T-helper 17 cell (primary cell): ENCODE measurements around the gene OSBPL10. TPM values are rescaled to one million over a fixed set of nuclear protein-coding genes. Genes with fewer than 3 reads are reported as not detected.
A peak's percentile ranks its signal among the peaks of the same experiment; 100 is the strongest.

Experiments used
- ATAC-seq: fragments of 150-1000 bp; cut with Tn5 transposase; 2 replicates; pipeline ENCODE4 v1.10.0; 2021; ENCODE audit warnings: mild to moderate bottlenecking, moderate library complexity
- DNase-seq, 3 donors: peaks; one replicate each; pipeline versions ENCODE4 v3.0.0 to v3.0.0-alpha.2; 2020 to 2021
- H3K9me3 ChIP-seq: one replicate; pipeline ENCODE4 v1.7.0; 2013; ENCODE audit warnings: low read length, mild to moderate bottlenecking; ENCODE audit not compliant: control insufficient read depth, poor library complexity, severe bottlenecking
- H3K27ac Mint-ChIP-seq: one replicate; pipeline ENCODE4 v1.8.0; 2022; ENCODE audit warnings: mild to moderate bottlenecking, moderate library complexity, mixed read lengths
- H3K27me3 Mint-ChIP-seq: one replicate; pipeline ENCODE4 v1.8.0; 2022; ENCODE audit warnings: mixed read lengths
- H3K36me3 Mint-ChIP-seq: one replicate; pipeline ENCODE4 v1.8.0; 2022; ENCODE audit warnings: low read depth, mixed read lengths
- H3K4me1 Mint-ChIP-seq: one replicate; pipeline ENCODE4 v1.8.0; 2022; ENCODE audit warnings: mild to moderate bottlenecking, mixed read lengths
- H3K4me3 Mint-ChIP-seq: one replicate; pipeline ENCODE4 v1.8.0; 2022; ENCODE audit warnings: mild to moderate bottlenecking, moderate library complexity, mixed read lengths
- total RNA-seq, 4 donors: library from RNA in 2 of 4; stranded (reverse) in 2 of 4; gene quantifications; one replicate each; pipeline ENCODE4 v1.2.3 and lab custom pipeline; 2022 to 2026

The OSBPL10 gene
- total RNA-seq, 2 donors from 2014 or later = 8.5 TPM; not detected in 1

DNA sequence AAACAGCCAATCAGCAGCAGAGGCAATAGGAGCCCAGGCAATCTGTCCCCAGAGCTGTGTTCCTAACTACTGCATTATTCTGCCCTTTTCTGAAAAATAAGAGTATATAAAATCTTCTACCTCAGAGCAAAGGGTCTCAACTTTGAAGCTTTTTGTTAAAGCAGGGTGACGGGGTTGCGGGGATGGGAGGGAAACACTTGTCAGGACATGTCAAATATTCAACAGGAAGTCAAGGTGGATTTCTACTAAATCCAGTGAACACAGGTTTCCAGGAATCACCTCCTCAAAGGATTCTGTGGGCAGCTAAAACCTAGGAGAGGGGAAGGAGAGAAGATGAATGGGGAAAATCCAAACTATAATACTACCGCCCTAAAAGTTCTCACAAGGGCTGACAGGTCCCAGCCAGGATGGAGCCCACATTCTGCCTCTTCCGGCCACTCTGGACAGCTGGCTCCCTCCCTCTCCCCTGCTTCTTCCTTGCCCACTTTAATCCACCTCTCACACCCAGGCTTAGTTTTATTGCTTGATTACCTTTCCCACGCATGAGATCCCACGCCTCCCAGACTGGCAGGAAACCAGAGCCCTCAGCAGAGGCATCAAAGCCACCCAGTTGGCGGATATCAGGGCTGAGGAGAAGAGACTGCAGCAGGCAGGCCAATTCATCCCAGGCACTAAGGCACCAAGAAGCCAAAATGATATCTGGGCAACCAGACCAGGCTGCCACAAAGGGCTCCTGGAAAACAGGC is 77.2 kb downstream of the OSBPL10 start:
- DNase-seq = no peak
- no peaks in the 10 kb centered on the region for H3K9me3 ChIP-seq
- H3K27me3 Mint-ChIP-seq = peaks cover 13% of the 10 kb centered on the region
- H3K4me1 Mint-ChIP-seq = peaks cover 13% of the 10 kb centered on the region
- no peaks in the 10 kb centered on the region for H3K36me3 Mint-ChIP-seq
- H3K27ac Mint-ChIP-seq = peak overlapping the region; percentile 61
- no peak overlapping the region for H3K4me3 Mint-ChIP-seq
- ATAC-seq = no peak

DNA sequence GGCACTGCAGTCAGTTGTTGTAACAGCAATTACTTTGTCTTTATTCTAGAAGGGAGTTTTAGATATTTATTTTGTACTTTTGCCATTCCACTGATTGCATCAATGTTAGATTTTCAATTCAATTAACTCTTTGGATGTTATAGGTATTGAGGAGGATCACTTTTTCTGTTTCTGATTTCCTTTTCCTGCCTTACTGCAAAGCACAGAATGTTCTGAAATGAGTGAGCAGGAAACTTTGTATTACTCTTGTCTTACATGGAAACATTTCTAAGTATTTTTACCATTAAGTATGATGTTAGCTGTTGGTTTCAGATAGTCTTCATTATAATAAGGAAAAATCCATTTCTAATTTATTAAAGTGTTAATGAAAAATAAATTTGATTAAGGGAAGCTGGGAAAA is 80.5 kb downstream of the OSBPL10 start:
- H3K27me3 Mint-ChIP-seq = peaks cover 26% of the 10 kb centered on the region
- no peak for ATAC-seq
- no peak overlapping the region for H3K4me3 Mint-ChIP-seq
- H3K9me3 ChIP-seq = no peaks in the 10 kb centered on the region
- H3K4me1 Mint-ChIP-seq = peaks cover 13% of the 10 kb centered on the region
- no peak for DNase-seq
- H3K36me3 Mint-ChIP-seq = no peaks in the 10 kb centered on the region
- no peak overlapping the region for H3K27ac Mint-ChIP-seq

DNA sequence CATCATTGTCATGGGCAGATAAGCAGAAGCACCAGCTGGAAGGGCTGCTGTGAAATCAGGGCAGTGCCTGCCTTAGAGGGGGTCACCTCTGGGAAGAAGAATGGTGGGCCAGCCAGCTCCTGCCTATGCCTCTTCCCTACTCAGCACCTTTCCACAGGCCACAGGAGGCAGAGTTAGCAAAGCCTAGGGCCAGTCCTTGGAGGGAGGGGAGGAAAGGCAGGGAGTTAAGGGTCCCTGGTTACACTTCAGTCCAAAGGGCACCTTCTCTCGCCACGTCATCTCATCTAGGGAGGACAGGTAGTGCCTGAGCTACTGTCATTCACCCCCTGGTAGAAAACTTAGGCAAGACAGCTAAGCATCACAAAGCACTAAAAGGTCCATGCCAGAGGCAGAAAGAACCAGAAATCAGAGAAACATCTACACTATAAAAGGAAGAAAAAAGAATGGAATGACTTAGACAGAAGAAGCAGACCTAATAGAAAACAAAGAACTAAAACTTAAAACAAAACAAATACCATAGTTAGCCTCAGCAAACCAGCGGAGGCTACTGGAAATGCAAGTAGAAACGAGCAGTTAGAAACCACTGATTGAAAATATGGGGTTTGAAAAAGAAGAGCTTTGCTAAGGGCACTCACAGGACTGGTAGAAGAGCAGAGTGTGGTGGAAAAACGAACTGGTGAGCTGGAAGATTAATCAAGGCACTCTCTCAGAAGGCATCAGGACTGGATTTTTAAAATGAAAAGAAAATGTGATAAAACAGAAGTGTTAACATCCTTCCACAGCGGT is 84.2 kb downstream of the OSBPL10 start:
- H3K9me3 ChIP-seq = no peaks in the 10 kb centered on the region
- no peak overlapping the region for H3K4me3 Mint-ChIP-seq
- DNase-seq = no peak
- no peak for ATAC-seq
- H3K4me1 Mint-ChIP-seq = peaks cover 10% of the 10 kb centered on the region
- H3K27me3 Mint-ChIP-seq = peaks cover 39% of the 10 kb centered on the region
- peaks cover 2% of the 10 kb centered on the region for H3K36me3 Mint-ChIP-seq
- H3K27ac Mint-ChIP-seq = no peak overlapping the region

DNA sequence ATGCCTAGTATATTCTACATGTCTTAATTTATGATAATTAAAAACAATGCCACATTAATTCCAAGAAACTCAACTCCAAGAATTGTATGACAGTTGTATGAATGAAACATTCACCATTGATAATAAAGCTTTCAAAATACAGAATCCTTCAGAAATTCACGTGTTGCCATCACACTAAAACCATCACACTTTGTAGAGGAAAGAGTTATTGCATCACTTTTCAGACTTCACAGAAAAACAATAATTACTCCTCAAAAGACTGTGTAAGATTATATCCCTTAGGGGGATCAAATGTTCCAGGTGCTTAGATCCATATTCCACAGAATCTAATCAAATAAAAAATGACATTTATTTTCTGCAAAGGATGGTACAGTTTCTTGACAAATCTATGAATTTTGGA is 85.0 kb downstream of the OSBPL10 start:
- no peaks in the 10 kb centered on the region for H3K9me3 ChIP-seq
- H3K36me3 Mint-ChIP-seq = peaks cover 3% of the 10 kb centered on the region
- H3K4me3 Mint-ChIP-seq = no peak overlapping the region
- DNase-seq (no peak), ATAC-seq (no peak)
- peaks cover 46% of the 10 kb centered on the region for H3K27me3 Mint-ChIP-seq
- H3K4me1 Mint-ChIP-seq = peaks cover 7% of the 10 kb centered on the region
- H3K27ac Mint-ChIP-seq = no peak overlapping the region

DNA sequence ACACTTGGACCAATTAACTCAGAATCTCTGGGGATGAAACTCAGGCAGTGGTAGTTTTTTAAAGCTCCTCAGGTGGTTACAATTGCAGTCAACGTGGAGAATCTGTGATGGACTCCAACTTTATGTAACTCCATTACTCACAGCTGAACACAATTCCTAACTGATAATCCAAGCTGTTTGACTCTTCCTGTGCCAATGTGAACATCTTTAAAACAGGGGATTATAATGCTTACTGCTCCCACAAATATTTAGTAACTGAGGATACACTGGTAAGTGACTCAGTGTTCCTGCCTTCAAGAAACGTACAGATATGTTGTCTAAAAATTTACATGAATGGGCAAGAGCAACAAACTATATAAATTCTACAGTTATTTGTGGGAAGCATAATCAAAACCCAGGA is 85.6 kb downstream of the OSBPL10 start:
- H3K4me3 Mint-ChIP-seq = no peak overlapping the region
- peaks cover 51% of the 10 kb centered on the region for H3K27me3 Mint-ChIP-seq
- H3K4me1 Mint-ChIP-seq = peaks cover 6% of the 10 kb centered on the region
- DNase-seq = no peak
- no peak for ATAC-seq
- no peak overlapping the region for H3K27ac Mint-ChIP-seq
- no peaks in the 10 kb centered on the region for H3K9me3 ChIP-seq
- H3K36me3 Mint-ChIP-seq = peaks cover 3% of the 10 kb centered on the region

DNA sequence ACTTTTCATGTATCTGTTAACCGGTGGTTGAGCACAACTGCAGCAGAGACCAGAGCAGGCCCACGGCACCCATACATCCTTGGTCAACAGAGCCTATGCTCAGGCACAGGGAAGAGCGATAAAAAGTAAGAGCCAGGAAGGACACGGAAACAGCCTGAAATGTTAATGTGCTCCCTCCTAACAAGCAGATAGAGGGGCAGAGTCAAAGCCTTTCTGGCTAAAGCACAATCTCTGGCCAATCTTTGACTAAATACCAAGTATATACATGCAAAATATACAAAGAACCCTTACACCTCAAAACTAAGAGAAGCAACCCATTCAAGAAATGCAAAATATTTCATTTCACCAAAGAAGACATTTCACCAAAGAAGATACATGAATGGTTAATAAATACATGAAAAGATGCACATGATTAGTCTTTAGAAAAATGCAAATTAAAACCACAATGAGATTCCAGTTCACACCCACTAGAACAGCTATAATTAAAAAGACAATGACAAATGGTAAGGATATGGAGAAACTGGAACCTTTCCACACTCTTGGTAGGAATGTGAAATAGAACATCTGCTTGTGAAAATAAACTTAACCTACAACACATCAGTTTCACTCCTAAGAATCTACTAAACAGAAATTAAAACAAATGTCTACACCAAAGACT is 88.0 kb downstream of the OSBPL10 start:
- Mint-ChIP-seq H3K27ac (no peak overlapping the region), H3K27me3 (peaks cover 59% of the 10 kb centered on the region), H3K4me3 (no peak overlapping the region), H3K36me3 (peaks cover 3% of the 10 kb centered on the region), H3K4me1 (peaks cover 3% of the 10 kb centered on the region)
- H3K9me3 ChIP-seq = no peaks in the 10 kb centered on the region
- DNase-seq = no peak
- no peak for ATAC-seq

DNA sequence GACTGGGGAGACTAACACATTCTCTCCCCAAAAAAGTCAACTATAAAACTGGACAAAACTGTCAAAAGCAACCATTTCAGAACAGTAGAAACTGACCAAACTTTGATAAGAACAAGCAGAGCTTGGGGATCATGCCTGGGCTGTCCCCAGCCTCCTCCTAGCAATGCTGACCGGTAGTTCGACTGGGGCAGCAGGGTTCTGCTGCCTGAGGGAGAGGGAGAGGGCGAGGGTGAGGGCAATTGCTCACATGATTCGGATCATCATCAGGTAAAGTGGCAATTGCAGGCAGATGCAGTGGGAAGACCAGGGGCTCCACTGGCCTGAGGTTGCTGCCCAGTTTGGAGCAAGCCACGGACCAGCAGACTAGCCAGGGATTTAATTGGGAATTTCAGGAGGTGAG is 88.6 kb downstream of the OSBPL10 start:
- H3K9me3 ChIP-seq = no peaks in the 10 kb centered on the region
- Mint-ChIP-seq H3K27ac (no peak overlapping the region), H3K27me3 (peaks cover 64% of the 10 kb centered on the region), H3K4me1 (peaks cover 3% of the 10 kb centered on the region), H3K4me3 (no peak overlapping the region), H3K36me3 (peaks cover 3% of the 10 kb centered on the region)
- DNase-seq (no peak), ATAC-seq (no peak)

DNA sequence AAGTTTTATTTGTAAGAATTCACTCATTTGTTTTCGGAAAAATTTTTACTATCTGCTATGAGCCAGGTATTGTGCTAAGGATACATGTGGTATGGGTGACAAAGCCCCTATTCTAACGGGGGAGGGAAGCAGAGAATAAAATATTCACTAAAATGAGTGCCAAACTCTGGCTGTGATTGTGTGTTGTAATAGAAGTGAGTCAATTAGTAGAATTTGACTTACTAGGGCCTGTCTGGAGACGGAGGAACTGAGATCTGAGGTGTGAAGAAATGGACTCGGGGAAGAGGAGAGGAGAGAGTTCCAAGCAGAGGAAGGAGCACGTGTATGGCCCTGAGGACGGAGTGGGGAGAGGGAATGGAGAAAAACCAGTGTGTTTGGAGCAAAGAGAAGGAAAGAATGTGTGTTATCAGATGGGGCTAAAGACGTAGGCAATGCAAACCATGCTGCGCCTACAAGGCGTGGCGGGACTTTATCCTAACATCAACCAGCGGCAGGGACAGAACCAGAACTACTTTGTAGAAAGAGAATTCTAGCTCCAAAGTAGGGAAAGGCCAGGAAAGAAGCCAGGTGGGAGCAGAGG is 89.1 kb downstream of the OSBPL10 start:
- no peaks in the 10 kb centered on the region for H3K9me3 ChIP-seq
- DNase-seq (no peak), ATAC-seq (no peak)
- H3K27ac Mint-ChIP-seq = no peak overlapping the region
- peaks cover 3% of the 10 kb centered on the region for H3K36me3 Mint-ChIP-seq
- H3K4me1 Mint-ChIP-seq = peaks cover 3% of the 10 kb centered on the region
- H3K4me3 Mint-ChIP-seq = no peak overlapping the region
- H3K27me3 Mint-ChIP-seq = peaks cover 65% of the 10 kb centered on the region

DNA sequence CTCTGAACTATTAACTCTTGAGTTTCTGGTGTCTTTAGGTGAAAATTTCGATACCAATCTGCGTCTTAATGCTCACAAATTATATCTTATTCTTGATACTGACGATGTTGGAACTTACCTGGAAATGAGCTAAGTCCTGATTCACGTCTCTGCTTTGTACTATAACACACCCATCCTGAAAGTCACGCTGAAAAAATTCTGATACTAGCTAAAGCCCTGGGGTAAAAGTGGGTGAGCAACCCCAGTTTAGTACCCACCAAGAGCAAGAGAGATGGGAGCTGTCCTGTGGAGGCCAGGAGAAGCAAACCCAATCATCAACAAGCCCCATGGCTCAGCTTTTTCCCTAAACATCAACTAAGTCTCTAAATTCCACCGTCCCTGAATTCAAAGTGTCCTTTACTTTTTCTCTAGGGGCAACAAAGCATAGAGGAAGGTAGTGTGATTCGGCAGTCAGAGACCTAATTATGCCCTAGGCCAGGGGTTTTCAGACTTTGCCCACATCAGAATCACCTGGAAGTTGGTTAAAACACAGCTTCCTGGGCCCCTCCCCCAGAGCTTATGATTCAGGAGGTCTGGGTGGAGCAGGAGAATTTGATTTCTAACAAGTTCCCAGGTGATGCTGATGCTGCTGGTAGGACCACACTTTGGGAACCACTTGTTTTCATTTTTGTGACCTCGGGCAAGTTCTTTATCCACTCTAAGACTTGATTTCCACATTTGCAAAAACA is 90.2 kb downstream of the OSBPL10 start:
- no peak overlapping the region for H3K27ac Mint-ChIP-seq
- no peaks in the 10 kb centered on the region for H3K4me1 Mint-ChIP-seq
- H3K9me3 ChIP-seq = no peaks in the 10 kb centered on the region
- ATAC-seq (no peak), DNase-seq (no peak)
- H3K27me3 Mint-ChIP-seq = peaks cover 62% of the 10 kb centered on the region
- no peak overlapping the region for H3K4me3 Mint-ChIP-seq
- peaks cover 3% of the 10 kb centered on the region for H3K36me3 Mint-ChIP-seq

DNA sequence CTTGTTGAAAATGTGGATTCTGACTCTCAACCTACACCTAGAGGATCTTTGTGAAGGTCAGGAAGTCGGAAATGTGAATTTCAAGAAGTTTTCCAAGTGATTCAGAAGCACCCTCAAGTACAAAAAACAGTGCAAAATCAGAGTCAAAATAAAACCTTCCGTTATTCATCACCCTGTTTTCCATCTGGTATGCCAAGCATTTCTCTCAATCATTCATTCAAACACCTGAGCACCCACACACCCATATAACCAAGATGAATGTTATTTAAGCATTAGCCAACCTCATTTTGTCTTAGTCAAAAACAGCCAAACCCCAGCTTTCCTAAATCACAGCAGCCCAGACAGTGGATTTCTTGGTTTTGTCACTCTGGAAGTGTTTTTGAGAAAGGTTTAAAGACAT is 91.1 kb downstream of the OSBPL10 start:
- H3K4me1 Mint-ChIP-seq = no peaks in the 10 kb centered on the region
- H3K27ac Mint-ChIP-seq = no peak overlapping the region
- ATAC-seq = no peak
- peaks cover 61% of the 10 kb centered on the region for H3K27me3 Mint-ChIP-seq
- H3K4me3 Mint-ChIP-seq = no peak overlapping the region
- no peaks in the 10 kb centered on the region for H3K9me3 ChIP-seq
- H3K36me3 Mint-ChIP-seq = peaks cover 3% of the 10 kb centered on the region
- DNase-seq = no peak

DNA sequence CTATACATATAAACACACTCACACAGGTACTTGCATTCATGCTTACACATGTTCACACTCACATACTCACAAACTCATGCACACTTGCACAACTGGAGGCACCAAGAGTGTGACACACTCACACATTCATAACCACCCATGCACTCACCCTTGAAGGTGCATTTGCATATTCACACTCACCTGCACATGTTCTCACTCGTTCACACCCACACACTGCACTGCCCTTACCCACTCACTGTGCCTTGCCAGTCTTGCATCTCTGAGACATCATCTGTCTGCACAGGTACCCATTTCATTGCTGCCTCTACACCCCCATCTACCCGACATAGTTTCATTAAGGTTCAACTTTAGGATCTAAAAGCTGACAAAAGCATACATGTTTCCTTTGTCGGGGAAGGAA is 95.8 kb downstream of the OSBPL10 start:
- no peak for DNase-seq
- no peaks in the 10 kb centered on the region for H3K9me3 ChIP-seq
- Mint-ChIP-seq H3K4me1 (no peaks in the 10 kb centered on the region), H3K27me3 (peaks cover 45% of the 10 kb centered on the region), H3K36me3 (no peaks in the 10 kb centered on the region), H3K4me3 (no peak overlapping the region), H3K27ac (no peak overlapping the region)
- ATAC-seq = no peak

DNA sequence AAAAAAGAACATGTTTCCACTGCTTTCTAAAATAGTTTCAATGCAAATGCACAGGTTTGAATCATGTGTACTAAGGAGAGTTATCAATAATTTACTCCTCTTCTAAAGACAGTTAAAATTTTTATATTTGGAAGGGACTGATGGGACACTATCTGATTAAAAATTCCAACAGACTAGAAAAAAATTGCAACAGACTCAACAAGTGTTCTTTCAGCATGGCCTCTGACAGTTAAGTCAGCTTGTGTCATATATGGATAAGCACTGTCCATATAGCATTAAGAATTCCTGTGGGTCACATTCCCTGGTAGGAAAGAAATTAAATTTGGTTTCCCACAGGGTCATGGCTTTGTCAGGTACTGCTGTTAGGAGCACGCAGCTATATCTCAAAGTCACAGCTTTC is 96.8 kb downstream of the OSBPL10 start:
- Mint-ChIP-seq H3K36me3 (no peaks in the 10 kb centered on the region), H3K27me3 (peaks cover 43% of the 10 kb centered on the region), H3K4me3 (no peak overlapping the region)

DNA sequence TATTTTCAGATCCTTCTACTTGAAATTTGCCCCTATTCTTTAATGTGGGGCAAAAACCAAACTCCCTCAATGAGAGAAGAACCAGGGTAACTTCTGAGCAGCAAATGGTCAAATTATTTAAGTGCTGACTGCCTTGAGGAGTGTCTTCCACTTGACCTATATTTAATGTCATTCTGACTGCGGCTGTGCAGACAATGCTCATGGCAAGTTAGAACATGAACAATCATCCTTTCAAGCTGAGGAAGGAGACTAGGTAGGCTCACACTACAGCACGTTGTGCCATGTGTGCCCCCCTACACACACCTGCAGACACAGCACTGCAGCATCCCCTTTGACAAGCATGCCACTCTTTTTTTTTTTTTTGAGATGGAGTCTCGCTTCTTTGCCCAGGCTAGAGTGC is 98.2 kb downstream of the OSBPL10 start:
- no peaks in the 10 kb centered on the region for H3K4me1 Mint-ChIP-seq
- peaks cover 38% of the 10 kb centered on the region for H3K27me3 Mint-ChIP-seq
- no peak overlapping the region for H3K4me3 Mint-ChIP-seq
- no peaks in the 10 kb centered on the region for H3K36me3 Mint-ChIP-seq
- no peaks in the 10 kb centered on the region for H3K9me3 ChIP-seq
- DNase-seq = no peak
- no peak overlapping the region for H3K27ac Mint-ChIP-seq
- no peak for ATAC-seq

More for the DNA sequence above, 96.8 kb downstream of the OSBPL10 start:
- no peak overlapping the region for H3K27ac Mint-ChIP-seq
- no peaks in the 10 kb centered on the region for H3K9me3 ChIP-seq
- DNase-seq (no peak), ATAC-seq (no peak)
- H3K4me1 Mint-ChIP-seq = no peaks in the 10 kb centered on the region
